PC-3 (cell line): Measurements from ENCODE around the gene NEDD4L. TPM values are rescaled to one million over a fixed set of nuclear protein-coding genes. Genes with fewer than 3 reads are reported as not detected.
A peak's percentile ranks its signal among the peaks of the same experiment; 100 is the strongest.

Source experiments
- ATAC-seq: fragments of 200-7000 bp; cut with Tn5 transposase; 2 replicates; pipeline ENCODE4 v1.9.1; 2020; ENCODE audit warnings: mild to moderate bottlenecking, moderate library complexity
- BruUV-seq: library from RNA; stranded (reverse); fragments of 400-500 nt; replicated peaks from 2 replicates; lab custom pipeline; 2021; lab: Mats Ljungman, UMichigan
- CTCF ChIA-PET: fragments of 300-600 bp; sonication (Branson Sonifier 250); formaldehyde crosslinking; loops from one replicate; lab custom pipeline; 2022; ENCODE audit warnings: antibody characterized with exemption; lab: Charles Lee
- POLR2A ChIA-PET: fragments of 300-600 bp; sonication (Branson Sonifier 250); formaldehyde crosslinking; loops from one replicate; lab custom pipeline; 2022; ENCODE audit warnings: antibody characterized with exemption; ENCODE audit not compliant: unreplicated experiment; lab: Charles Lee
- DNase-seq: peaks from one replicate; pipeline ENCODE4 v3.0.0-alpha.2; 2015
- H2AFZ ChIP-seq: fragments of 300-600 bp; sonication (generic); 2 replicates; pipeline ENCODE4 v1.6.0; 2016; ENCODE audit warnings: antibody characterized with exemption, low read length
- H3F3A ChIP-seq: fragments of 300-600 bp; sonication (generic); one replicate; pipeline ENCODE4 v1.6.0; 2017; ENCODE audit warnings: antibody characterized with exemption, low read length, control low read depth, mild to moderate bottlenecking; ENCODE audit not compliant: unreplicated experiment
- H3K27ac ChIP-seq: fragments of 300-600 bp; sonication (generic); 2 replicates; pipeline ENCODE4 v1.5.1; 2016; ENCODE audit warnings: mild to moderate bottlenecking, low read length
- H3K27me3 ChIP-seq: fragments of 300-600 bp; sonication (generic); 2 replicates; pipeline ENCODE4 v1.6.1; 2016; ENCODE audit warnings: low read length, mixed read lengths
- H3K36me3 ChIP-seq: fragments of 300-600 bp; sonication (generic); 2 replicates; pipeline ENCODE4 v1.6.1; 2016; ENCODE audit warnings: low read depth, mixed run types, low read length, mixed read lengths
- H3K4me1 ChIP-seq: fragments of 300-600 bp; sonication (generic); 2 replicates; pipeline ENCODE4 v1.5.1; 2016; ENCODE audit warnings: low read length; ENCODE audit not compliant: insufficient read depth
- H3K4me2 ChIP-seq: fragments of 300-600 bp; sonication (generic); 2 replicates; pipeline ENCODE4 v1.6.0; 2016; ENCODE audit warnings: low read length
- H3K4me3 ChIP-seq: fragments of 300-600 bp; sonication (generic); 2 replicates; pipeline ENCODE4 v1.5.1; 2016; ENCODE audit warnings: mild to moderate bottlenecking, low read length, mixed read lengths
- H3K79me2 ChIP-seq: fragments of 300-600 bp; sonication (generic); 2 replicates; pipeline ENCODE4 v1.6.1; 2017; ENCODE audit warnings: low read length, mixed read lengths
- H3K9ac ChIP-seq: fragments of 300-600 bp; sonication (generic); 2 replicates; pipeline ENCODE4 v1.6.0; 2016; ENCODE audit warnings: mild to moderate bottlenecking, low read length
- H3K9me2 ChIP-seq: fragments of 300-600 bp; sonication (generic); replicated peaks from 2 replicates; pipeline ENCODE4 v1.6.1; 2016; ENCODE audit warnings: mixed run types, low read length, mixed read lengths
- H3K9me3 ChIP-seq: fragments of 300-600 bp; sonication (generic); 2 replicates; pipeline ENCODE4 v1.6.1; 2016; ENCODE audit warnings: low read length, mixed read lengths
- H4K20me1 ChIP-seq: fragments of 300-600 bp; sonication (generic); 2 replicates; pipeline ENCODE4 v1.6.1; 2016; ENCODE audit warnings: low read length, mixed read lengths
- EZH2 ChIP-seq: fragments of 300-600 bp; sonication (generic); IDR thresholded peaks from one replicate; pipeline ENCODE4 v1.6.1; 2017; ENCODE audit warnings: antibody characterized with exemption, mild to moderate bottlenecking, low read length; ENCODE audit not compliant: unreplicated experiment
- EZH2phosphoT487 ChIP-seq: fragments of 300-600 bp; sonication (generic); IDR thresholded peaks from 2 replicates; pipeline ENCODE4 v1.6.1; 2018; ENCODE audit warnings: mild to moderate bottlenecking, antibody characterized with exemption, low read length, borderline replicate concordance
- intact Hi-C: fragments of 100-400 bp; cut with micrococcal nuclease; formaldehyde crosslinking; loops from 2 replicates; pipeline ENCODE4 v1.9.0; 2023
- total RNA-seq: library from RNA; depleted of rRNA; stranded (reverse); fragments of >200 nt; gene quantifications from 2 replicates; pipeline ENCODE4 v1.2.3, GENCODE V29; 2014
- TF ChIP-seq, protein P1 (sequence below): fragments of 300-600 bp; sonication (generic); conservative IDR thresholded peaks from 2 replicates; pipeline ENCODE4 v1.5.1; 2017; ENCODE audit warnings: antibody characterized with exemption, low read depth, mild to moderate bottlenecking, low read length

Gene NEDD4L
- total RNA-seq, 1 experiment from 2014 or later: 105 TPM

GRCh38 chr18:58398648-58399398 is 354.8 kb downstream of the NEDD4L start:
- Histone ChIP-seq H3K4me3 (no peak overlapping the region), H3K4me1 (no peaks in the 10 kb centered on the region), H3K36me3 (peaks cover 15% of the 10 kb centered on the region; the same call in 1 of the 2 replicates), H2AFZ (no peak overlapping the region), H4K20me1 (no peaks in the 10 kb centered on the region), H3K79me2 (no peaks in the 10 kb centered on the region), H3K9me3 (no peaks in the 10 kb centered on the region), H3K4me2 (no peak overlapping the region), H3K27me3 (no peaks in the 10 kb centered on the region), H3F3A (no peaks in the 10 kb centered on the region), H3K27ac (no peak overlapping the region), H3K9ac (no peak overlapping the region), H3K9me2 (no peaks in the 10 kb centered on the region)
- CTCF ChIA-PET: no interaction called here
- intact Hi-C loops: no loop called here
- TF ChIP-seq EZH2phosphoT487 (no peak), EZH2 (no peak)
- TF ChIP-seq, protein P1, sequence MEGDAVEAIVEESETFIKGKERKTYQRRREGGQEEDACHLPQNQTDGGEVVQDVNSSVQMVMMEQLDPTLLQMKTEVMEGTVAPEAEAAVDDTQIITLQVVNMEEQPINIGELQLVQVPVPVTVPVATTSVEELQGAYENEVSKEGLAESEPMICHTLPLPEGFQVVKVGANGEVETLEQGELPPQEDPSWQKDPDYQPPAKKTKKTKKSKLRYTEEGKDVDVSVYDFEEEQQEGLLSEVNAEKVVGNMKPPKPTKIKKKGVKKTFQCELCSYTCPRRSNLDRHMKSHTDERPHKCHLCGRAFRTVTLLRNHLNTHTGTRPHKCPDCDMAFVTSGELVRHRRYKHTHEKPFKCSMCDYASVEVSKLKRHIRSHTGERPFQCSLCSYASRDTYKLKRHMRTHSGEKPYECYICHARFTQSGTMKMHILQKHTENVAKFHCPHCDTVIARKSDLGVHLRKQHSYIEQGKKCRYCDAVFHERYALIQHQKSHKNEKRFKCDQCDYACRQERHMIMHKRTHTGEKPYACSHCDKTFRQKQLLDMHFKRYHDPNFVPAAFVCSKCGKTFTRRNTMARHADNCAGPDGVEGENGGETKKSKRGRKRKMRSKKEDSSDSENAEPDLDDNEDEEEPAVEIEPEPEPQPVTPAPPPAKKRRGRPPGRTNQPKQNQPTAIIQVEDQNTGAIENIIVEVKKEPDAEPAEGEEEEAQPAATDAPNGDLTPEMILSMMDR: no peak
- ATAC-seq (no peak), DNase-seq (no peak)
- BruUV-seq: no TSS peak
- POLR2A ChIA-PET: no interaction called here

GRCh38 chr18:58400331-58400870 is 356.4 kb downstream of the NEDD4L start:
- Histone ChIP-seq H3K9me3 (no peaks in the 10 kb centered on the region), H3K4me2 (no peak overlapping the region), H3K4me1 (no peaks in the 10 kb centered on the region), H3K36me3 (peaks cover 15% of the 10 kb centered on the region; the same call in 1 of the 2 replicates), H3K9ac (no peak overlapping the region), H3K4me3 (no peak overlapping the region), H3K9me2 (no peaks in the 10 kb centered on the region), H2AFZ (no peak overlapping the region), H3K27me3 (no peaks in the 10 kb centered on the region), H4K20me1 (no peaks in the 10 kb centered on the region), H3K79me2 (no peaks in the 10 kb centered on the region), H3K27ac (no peak overlapping the region), H3F3A (no peaks in the 10 kb centered on the region)
- TF ChIP-seq, protein P1: 0 out of 2 replicates have a peak, but pooled peaks have one; percentile 5
- no peak for TF ChIP-seq EZH2phosphoT487
- ATAC-seq (no peak), DNase-seq (no peak)
- BruUV-seq: no TSS peak
- ChIA-PET POLR2A (no interaction called here), CTCF (no interaction called here)
- intact Hi-C loops: loop anchor here (1.0 to 2.0 kb wide), 2 partner anchors 94 to 364 kb away; no protein-coding TSS in a partner anchor

DNA sequence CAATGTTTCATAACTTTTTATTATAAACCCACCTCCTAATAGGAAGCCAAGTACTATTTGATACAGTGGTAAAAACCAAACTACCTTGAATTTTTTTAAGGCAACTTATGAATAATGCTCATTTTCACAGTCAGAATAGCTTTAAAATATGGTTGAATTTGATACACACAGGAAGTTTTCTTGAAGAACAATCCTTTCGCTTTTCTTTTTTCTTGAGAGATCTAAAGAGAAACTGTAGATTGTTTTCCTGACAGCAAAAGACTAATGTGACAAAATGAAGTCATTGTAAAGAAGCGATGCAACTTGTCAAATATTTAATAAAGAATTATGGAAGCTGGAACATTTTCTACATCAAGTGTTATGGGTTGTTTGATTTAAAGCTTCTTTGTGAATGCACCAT is 357.2 kb downstream of the NEDD4L start:
- no peaks in the 10 kb centered on the region for H3K4me1 ChIP-seq
- H3K9me3 ChIP-seq: no peaks in the 10 kb centered on the region
- ChIA-PET POLR2A (no interaction called here), CTCF (interaction anchor here (0.6 kb wide), 1 partner anchor 99 kb away, joined by 7 read pairs; no protein-coding TSS in a partner anchor)
- intact Hi-C loops: loop anchor here (2.0 kb wide), 1 partner anchor 364 kb away; no protein-coding TSS in a partner anchor
- no peak overlapping the region for H3K9ac ChIP-seq
- H3K9me2 ChIP-seq: no peaks in the 10 kb centered on the region
- ATAC-seq: no peak
- H3K4me2 ChIP-seq: no peak overlapping the region
- peaks cover 7% of the 10 kb centered on the region; the same call in 1 of the 2 replicates for H3K36me3 ChIP-seq
- H2AFZ ChIP-seq: no peak overlapping the region
- H3K79me2 ChIP-seq: no peaks in the 10 kb centered on the region
- no peak overlapping the region for H3K4me3 ChIP-seq
- H4K20me1 ChIP-seq: no peaks in the 10 kb centered on the region
- H3K27ac ChIP-seq: no peak overlapping the region
- DNase-seq: no peak
- no peaks in the 10 kb centered on the region for H3K27me3 ChIP-seq
- H3F3A ChIP-seq: no peaks in the 10 kb centered on the region
- TF ChIP-seq EZH2phosphoT487: no peak
- TF ChIP-seq, protein P1: no peak
- BruUV-seq: no TSS peak
